RWPE1 (cell line): ENCODE measurements around the gene ZGRF1.
"Not testable (repeated sequence)": the region's sequence is repeated elsewhere in the genome, so short reads cannot be mapped to it uniquely, and the experiment has no call there.

ENCODE experiments used
- CTCF ChIA-PET: fragments of 350-600 bp; sonication (Branson Sonifier 250); formaldehyde crosslinking; extraction: SDS; loops from one replicate; lab custom pipeline; 2021; lab: Yijun Ruan, JAX
- POLR2A ChIA-PET: fragments of 400-600 bp; formaldehyde crosslinking; extraction: SDS; loops from one replicate; lab custom pipeline; 2020; ENCODE audit warnings: antibody characterized with exemption; ENCODE audit not compliant: low non-redundant PET; lab: Yijun Ruan, JAX
- DNase-seq: peaks from one replicate; pipeline ENCODE4 v3.0.0; 2012; ENCODE audit warnings: low spot score
- H3K27ac ChIP-seq: fragments of 450-650 bp; 2 replicates; pipeline ENCODE4 v1.5.1; 2017
- TF ChIP-seq, protein P1 (sequence below): fragments of 450-650 bp; conservative IDR thresholded peaks from 2 replicates; pipeline ENCODE4 v1.5.1; 2017; ENCODE audit warnings: low read depth, mild to moderate bottlenecking

The ZGRF1 gene

DNA sequence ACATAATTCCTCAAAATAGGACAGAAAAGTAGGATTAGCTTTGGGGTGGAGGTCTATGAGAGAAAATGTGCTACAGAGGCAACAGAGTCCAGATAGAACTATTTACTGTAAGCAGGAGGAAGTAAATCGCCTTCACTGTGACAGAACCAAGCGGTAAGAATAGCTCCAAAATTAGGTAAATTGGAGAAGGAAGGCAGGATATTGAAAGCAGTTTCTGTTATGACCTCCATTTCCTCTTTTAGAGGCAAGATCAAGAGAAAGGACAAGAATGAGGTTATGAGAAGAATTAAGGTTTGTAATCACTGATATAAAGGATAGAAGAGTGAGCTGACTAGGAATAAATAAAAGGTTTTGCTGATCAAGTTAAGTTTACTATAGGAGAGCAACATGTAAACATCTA lies 76.6 kb downstream of the ZGRF1 start:
- TF ChIP-seq, protein P1, sequence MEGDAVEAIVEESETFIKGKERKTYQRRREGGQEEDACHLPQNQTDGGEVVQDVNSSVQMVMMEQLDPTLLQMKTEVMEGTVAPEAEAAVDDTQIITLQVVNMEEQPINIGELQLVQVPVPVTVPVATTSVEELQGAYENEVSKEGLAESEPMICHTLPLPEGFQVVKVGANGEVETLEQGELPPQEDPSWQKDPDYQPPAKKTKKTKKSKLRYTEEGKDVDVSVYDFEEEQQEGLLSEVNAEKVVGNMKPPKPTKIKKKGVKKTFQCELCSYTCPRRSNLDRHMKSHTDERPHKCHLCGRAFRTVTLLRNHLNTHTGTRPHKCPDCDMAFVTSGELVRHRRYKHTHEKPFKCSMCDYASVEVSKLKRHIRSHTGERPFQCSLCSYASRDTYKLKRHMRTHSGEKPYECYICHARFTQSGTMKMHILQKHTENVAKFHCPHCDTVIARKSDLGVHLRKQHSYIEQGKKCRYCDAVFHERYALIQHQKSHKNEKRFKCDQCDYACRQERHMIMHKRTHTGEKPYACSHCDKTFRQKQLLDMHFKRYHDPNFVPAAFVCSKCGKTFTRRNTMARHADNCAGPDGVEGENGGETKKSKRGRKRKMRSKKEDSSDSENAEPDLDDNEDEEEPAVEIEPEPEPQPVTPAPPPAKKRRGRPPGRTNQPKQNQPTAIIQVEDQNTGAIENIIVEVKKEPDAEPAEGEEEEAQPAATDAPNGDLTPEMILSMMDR = no peak
- no peak for DNase-seq
- POLR2A ChIA-PET = no interaction called here
- CTCF ChIA-PET = interaction anchor here (1.1 kb wide), 1 partner anchor 718 kb away, joined by 3 read pairs; no protein-coding TSS in a partner anchor
- no peak overlapping the region for H3K27ac ChIP-seq

GRCh38 chr4:112559053-112559452 lies 77.7 kb downstream of the ZGRF1 start:
- DNase-seq = no peak
- no peak overlapping the region for H3K27ac ChIP-seq
- CTCF ChIA-PET = no interaction called here
- TF ChIP-seq, protein P1 = no peak
- POLR2A ChIA-PET = no interaction called here

DNA sequence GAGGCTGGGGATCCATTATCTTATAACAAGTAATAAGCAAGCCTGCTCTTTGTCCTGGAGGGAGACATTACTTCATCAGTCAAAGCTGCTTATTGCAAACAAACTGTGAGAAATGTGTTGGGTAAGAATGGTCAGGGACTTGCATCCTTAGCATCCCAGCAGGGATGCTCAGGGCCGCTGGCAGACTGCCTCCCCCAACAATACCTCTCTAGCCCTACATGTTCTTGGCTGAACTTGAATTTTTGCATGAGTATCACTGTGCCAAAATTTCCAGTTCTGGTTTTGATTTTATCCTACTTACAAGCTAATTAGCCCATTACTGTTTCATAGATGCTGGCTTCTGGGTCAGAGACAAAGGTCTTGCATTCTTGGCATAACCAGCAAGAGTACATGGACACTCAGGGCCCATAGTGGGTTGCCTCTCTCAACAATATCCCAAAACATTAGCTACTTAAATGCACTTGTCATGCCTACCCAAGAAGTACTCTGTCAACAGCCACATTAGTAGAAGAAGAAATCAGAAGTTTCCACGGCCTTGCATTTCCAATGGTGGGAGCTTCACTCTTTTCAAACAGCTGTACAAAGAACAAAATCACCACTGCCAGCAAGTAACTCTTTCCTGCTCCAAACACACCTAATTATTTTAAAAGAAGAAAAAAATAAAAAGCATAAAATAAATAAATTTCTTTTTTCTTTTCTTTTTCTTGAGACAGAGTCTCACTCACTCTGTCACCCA lies 78.9 kb downstream of the ZGRF1 start:
- ChIA-PET CTCF (no interaction called here), POLR2A (no interaction called here)
- no peak for DNase-seq
- TF ChIP-seq, protein P1 = no peak
- H3K27ac ChIP-seq = no peak overlapping the region

DNA sequence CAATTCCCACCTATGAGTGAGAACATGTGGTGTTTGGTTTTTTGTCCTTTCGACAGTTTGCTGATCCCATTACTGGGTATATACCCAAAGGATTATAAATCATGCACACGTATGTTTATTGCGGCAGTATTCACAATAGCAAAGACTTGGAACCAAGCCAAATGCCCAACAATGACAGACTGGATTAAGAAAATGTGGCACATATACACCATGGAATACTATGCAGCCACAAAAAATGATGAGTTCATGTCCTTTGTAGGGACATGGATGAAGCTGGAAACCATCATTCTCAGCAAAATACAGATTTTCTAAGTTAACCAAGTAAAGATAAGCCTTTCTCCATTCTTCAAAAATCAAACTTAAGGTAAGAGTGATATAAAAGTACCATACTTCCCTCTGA lies 82.4 kb downstream of the ZGRF1 start:
- DNase-seq, H3K27ac ChIP-seq, CTCF ChIA-PET, POLR2A ChIA-PET: not testable (repeated sequence)

DNA sequence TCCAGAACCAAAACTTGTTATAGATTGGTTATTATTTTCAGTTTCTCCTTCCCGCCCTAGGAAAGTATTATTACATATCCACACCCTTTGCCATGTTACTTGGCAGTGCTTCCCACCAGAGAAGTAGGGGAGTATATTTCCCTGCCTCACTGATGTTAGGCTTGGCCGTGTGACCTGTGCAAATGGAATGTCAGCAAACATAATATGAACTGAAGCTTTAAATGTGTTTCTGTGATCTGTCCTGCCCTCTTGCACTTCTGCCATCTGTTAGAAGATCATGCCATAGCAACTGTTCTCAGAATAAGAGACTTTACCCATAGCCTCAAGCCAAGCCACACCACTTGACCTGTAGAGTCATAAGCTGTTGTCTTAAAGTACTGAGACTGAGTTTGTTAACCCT lies 84.0 kb downstream of the ZGRF1 start:
- CTCF ChIA-PET = no interaction called here
- H3K27ac ChIP-seq = no peak overlapping the region
- POLR2A ChIA-PET = no interaction called here
- peak; percentile 30 for DNase-seq
- TF ChIP-seq, protein P1 = no peak

DNA sequence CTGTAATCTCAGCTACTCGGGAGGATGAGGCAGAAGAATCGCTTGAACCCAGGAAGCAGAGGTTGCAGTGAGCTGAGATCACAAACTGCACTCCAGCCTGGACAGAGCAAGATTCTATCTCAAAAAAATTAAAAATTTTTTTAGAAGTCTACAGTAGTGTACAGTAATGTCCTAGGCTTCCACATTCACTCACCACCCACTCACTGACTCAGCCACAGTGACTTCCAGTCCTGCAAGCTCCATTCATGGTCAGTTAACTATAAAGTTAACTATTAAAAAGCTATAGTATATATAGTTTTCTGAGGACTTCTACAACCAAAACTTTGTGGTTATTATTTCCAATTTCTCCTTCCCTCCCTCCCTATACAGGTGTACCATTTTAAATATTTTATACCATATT lies 86.0 kb downstream of the ZGRF1 start:
- DNase-seq = no peak
- H3K27ac ChIP-seq = no peak overlapping the region
- TF ChIP-seq, protein P1 = no peak
- CTCF ChIA-PET = no interaction called here
- POLR2A ChIA-PET = no interaction called here

GRCh38 chr4:112546476-112546875 lies 90.2 kb downstream of the ZGRF1 start:
- TF ChIP-seq, protein P1 = no peak
- CTCF ChIA-PET = no interaction called here
- H3K27ac ChIP-seq = no peak overlapping the region
- DNase-seq = no peak
- POLR2A ChIA-PET = no interaction called here
